Measurements from ENCODE around the gene LRIG1.

Gene LRIG1

GRCh38 chr3:66469220-66469640 is 31.6 kb downstream of the LRIG1 start:
- no peak for DNase-seq (ENCODE audit: low read depth in 2 of 2)

- no peak for DNase-seq (ENCODE audit: low read depth in 2 of 2)
These were observed 32.7 kb downstream of the LRIG1 start for GRCh38 chr3:66467996-66468735.

DNA sequence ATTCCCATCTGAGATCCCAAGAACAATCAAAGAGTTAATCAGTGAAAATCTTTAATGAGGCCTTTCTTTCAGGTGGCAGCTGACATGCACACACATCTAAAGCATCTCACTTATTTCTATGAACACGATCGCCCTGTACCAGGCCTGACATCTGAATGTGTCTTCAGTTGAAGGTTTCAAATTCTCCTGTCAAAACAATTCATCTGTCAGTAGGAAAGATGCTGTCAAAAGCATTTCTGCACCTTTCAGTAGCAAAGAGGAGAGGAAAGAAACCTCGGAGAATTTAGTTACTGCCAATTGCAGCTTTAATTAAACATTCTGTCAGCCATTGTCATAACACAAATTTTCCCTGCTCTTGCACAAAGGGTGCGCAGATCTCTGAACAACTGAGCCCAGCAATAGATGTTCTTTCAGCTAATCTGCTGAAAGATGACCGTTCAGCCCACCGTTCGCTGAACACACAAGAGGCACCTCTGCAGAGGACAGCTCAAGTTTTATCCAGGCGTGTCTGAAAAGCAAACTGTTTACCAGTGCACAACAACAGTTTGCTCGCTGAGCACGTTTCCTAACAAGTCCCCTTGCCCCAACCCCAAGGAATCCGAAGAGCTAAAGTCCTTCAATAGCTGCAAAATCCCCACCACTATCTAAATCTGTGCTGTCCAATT is 34.1 kb downstream of the LRIG1 start:
- no peak for DNase-seq (ENCODE audit: low read depth in 2 of 2)

- DNase-seq (ENCODE audit: low read depth in 2 of 2): no peak
These were observed 35.2 kb downstream of the LRIG1 start for GRCh38 chr3:66465587-66465986.

GRCh38 chr3:66465034-66465433 is 35.8 kb downstream of the LRIG1 start:
- no peak for DNase-seq (ENCODE audit: low read depth in 2 of 2)

DNA sequence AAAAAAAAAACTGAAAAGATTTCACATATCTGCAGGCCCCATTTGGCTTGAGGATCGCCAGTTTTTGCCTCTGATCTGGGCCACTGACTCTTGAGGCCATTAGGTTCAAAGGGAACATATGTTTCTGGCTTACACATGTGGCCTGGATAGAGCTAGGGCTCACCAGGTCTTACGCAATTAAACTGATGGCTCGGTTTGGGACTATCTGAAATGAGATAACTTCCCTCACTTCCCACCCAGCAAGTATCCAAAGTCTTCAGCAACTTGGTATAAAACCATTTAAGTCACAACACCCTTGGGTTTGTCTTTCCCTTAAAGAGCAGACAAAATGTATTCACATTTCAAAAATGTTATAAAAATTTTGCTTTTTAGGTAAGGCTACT is 36.3 kb downstream of the LRIG1 start:
- no peak for DNase-seq (ENCODE audit: low read depth in 2 of 2)

GRCh38 chr3:66463730-66464511 is 36.9 kb downstream of the LRIG1 start:
- no peak for DNase-seq (ENCODE audit: low read depth in 2 of 2)

GRCh38 chr3:66463054-66463631 is 37.7 kb downstream of the LRIG1 start:
- DNase-seq (ENCODE audit: low read depth in 2 of 2): no peak

- DNase-seq (ENCODE audit: low read depth in 2 of 2): no peak
These were observed 43.6 kb downstream of the LRIG1 start for GRCh38 chr3:66457252-66457651.

DNA sequence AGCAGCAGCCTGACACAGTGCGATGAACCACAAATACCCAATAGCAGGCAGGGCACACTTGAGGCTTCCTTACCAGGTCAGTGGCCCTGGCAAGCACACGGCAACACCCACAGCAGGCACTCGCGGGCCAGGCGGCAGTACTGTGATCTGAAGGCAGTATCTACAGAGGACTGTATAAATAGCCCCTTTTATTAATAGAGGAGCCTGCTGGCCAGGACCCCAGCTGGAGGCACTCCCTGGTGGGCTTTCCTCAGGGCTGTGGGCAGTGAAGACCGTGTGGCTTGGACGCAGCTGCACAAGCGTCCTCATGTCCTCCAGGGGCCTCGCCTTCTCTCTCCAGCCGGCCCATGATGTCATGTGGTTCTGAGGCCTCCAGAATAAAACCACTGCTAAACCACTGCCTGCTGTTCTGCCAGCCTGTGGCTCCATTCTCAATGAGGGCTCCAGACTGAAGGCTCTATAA is 44.1 kb downstream of the LRIG1 start:
- DNase-seq (ENCODE audit: low read depth in 2 of 2): peak in 1 of 2 donors; percentile 8

GRCh38 chr3:66454464-66454859 is 46.4 kb downstream of the LRIG1 start:
- no peak for DNase-seq (ENCODE audit: low read depth in 2 of 2)

GRCh38 chr3:66453651-66454463 is 47.0 kb downstream of the LRIG1 start:
- DNase-seq (ENCODE audit: low read depth in 2 of 2): no peak

GRCh38 chr3:66452303-66453011 is 48.4 kb downstream of the LRIG1 start:
- DNase-seq (ENCODE audit: low read depth in 2 of 2): no peak

- no peak for DNase-seq (ENCODE audit: low read depth in 2 of 2)
These were observed 49.1 kb downstream of the LRIG1 start for GRCh38 chr3:66451766-66452165.

DNA sequence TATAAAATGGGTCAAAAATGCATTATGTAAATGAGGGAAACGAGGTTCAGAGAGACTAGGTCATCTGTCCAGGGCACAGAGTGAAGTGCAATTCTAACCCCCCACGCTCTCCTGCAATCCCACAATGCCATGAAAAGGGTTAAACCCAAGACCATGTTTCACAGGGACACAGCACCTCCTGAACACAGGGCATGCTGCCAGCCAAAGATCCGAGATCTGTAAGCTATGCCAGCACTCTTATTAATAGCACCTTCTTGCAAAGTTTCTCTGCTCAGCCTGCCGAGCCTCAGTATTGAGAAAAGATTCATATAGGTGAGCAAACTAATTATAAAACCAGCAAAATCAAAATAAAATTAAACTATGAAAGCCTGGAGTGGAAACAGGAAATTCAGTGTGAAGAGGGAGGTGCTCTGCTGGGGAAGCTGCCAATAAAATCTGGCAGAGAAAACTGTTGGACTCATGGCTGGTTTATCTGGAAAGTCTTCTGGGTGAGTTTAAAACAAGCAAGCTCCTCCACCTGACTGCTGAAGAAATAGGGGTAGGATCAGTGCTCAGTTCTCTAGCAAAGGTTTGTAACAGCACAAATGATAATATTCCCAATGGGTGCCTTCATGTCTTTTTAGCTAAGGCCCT is 50.3 kb downstream of the LRIG1 start:
- no peak for DNase-seq (ENCODE audit: low read depth in 2 of 2)

DNA sequence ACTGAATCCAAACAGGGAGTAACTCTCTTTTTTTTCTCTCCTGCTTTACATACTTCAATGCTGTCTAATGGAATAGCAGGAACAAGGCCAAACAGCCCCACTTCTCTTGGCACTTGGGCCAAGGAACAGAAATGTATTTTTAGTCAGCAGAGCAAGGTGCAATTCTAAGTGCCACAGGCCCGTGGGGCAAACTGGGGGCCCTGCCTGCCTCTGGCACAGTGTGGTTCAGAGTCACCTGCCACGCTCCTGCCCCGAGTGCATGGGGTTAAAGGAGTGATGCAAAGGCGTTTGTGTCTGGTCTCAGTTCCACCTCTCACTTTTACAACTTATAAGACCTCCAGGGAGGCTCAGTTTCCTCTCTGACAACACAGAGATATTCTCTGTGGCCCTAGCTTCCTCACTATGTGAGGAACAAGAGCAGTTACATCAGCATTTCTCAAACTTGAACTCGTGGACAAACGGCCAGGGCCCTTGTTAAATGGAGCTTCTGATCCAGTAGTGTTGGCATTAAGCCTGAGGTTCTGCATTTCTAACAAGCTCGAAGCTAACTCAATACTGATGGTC is 51.3 kb downstream of the LRIG1 start:
- no peak for DNase-seq (ENCODE audit: low read depth in 2 of 2)

DNA sequence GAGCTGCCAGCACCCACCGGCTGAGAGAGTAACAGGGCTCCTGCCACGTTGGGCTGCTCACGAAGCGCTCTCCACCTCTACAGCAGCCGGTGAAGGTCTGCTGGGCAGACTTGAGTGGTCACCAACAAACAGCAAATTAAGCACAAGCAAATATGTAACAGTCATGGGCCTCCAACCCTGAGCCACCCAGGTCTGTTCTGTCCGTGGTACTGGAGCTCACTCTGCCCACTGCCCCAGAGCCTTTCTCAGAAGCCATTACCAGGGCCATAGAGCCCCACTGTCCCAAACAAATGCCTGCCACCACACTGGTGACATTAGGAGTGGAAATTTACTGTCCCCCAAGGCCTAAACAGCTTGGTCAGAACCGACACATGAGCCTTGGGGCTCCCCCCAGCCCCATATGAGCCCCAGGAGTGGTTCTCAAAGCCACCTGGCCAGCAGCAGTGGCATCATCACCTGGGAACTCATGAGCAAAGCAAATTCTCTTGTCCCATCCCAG is 56.6 kb downstream of the LRIG1 start:
- no peak for DNase-seq (ENCODE audit: low read depth in 2 of 2)

- DNase-seq (ENCODE audit: low read depth in 2 of 2): no peak
These were observed 57.6 kb downstream of the LRIG1 start for GRCh38 chr3:66443118-66443803.
